ENCODE measurements around the gene NOC4L.

- TF ChIP-seq POLR2A (IDR thresholded peaks at IDR 0.05), result no peak
- no peak for TF ChIP-seq CTCF (IDR thresholded peaks at IDR 0.05)
Measured at GRCh38 chr12:132147423-132148367, 3.4 kb downstream of the NOC4L start.
